Prostate gland (tissue), 2 donors: Measurements from ENCODE around the gene SLC4A11. TPM values are rescaled to one million over a fixed set of nuclear protein-coding genes. Genes with fewer than 3 reads are reported as not detected.

Experiments
- DNase-seq: peaks from one replicate; pipeline ENCODE4 v3.0.0-alpha.2; 2019; ENCODE audit warnings: low spot score
- H3K27ac ChIP-seq, 2 donors: fragments of 200-600 bp; sonication (generic); 2 replicates each; pipeline ENCODE4 v1.5.1; 2017 to 2019
- H3K27me3 ChIP-seq: fragments of 200-600 bp; sonication (generic); replicated peaks from 2 replicates; pipeline ENCODE4 v1.5.1; 2019; ENCODE audit not compliant: insufficient read depth
- H3K36me3 ChIP-seq, 2 donors: fragments of 200-600 bp; sonication (generic); 1 replicate in 1 of 2; 2 replicates in 1 of 2; pipeline versions ENCODE4 v1.5.1 to v1.8.1; 2017 to 2019
- H3K4me1 ChIP-seq: fragments of 200-600 bp; sonication (generic); replicated peaks from 2 replicates; pipeline ENCODE4 v1.5.1; 2019
- H3K4me3 ChIP-seq, 2 donors: fragments of 200-600 bp; sonication (generic); 2 replicates each; pipeline ENCODE4 v1.5.1; 2017 to 2019
- H3K9me3 ChIP-seq: fragments of 200-600 bp; sonication (generic); 2 replicates; pipeline ENCODE4 v1.5.1; 2017
- POLR2A ChIP-seq: fragments of 450-650 bp; IDR thresholded peaks from one replicate; pipeline ENCODE4 v1.6.1; 2016; ENCODE audit warnings: antibody characterized with exemption, mild to moderate bottlenecking
- POLR2AphosphoS5 ChIP-seq: sonication (generic); formaldehyde crosslinking; IDR thresholded peaks from one replicate; pipeline ENCODE4 v1.6.1; 2017; ENCODE audit warnings: antibody characterized with exemption
- WGBS: methylation state at CpG from one replicate; pipeline ENCODE4 v1.1.5; 2018; 5-methylcytosine and 5-hydroxymethylcytosine counted together
- intact Hi-C: fragments of 100-400 bp; cut with DNase I; formaldehyde crosslinking; loops from one replicate; pipeline ENCODE4 v1.14.2; 2022
- total RNA-seq, 2 donors: library from RNA; depleted of rRNA; stranded (reverse); fragments of >200 nt; gene quantifications; one replicate each; pipeline ENCODE4 v1.1.0, GENCODE V29; 2016
- TF ChIP-seq, protein P1 (sequence below), 4 experiments: fragments of 200-600 bp in 2 of 4; fragments of 450-650 bp in 2 of 4; sonication (generic) in 2 of 4; IDR thresholded peaks; 1 replicate in 3 of 4; 2 replicates in 1 of 4; pipeline ENCODE4 v1.5.1; 2016 to 2019; ENCODE audit warnings: antibody characterized with exemption in 4 of 4, mild to moderate bottlenecking in 2 of 4, moderate library complexity in 2 of 4

Gene SLC4A11
- total RNA-seq, 2 donors from 2014 or later, result 9.2 to 12.7 TPM

DNA sequence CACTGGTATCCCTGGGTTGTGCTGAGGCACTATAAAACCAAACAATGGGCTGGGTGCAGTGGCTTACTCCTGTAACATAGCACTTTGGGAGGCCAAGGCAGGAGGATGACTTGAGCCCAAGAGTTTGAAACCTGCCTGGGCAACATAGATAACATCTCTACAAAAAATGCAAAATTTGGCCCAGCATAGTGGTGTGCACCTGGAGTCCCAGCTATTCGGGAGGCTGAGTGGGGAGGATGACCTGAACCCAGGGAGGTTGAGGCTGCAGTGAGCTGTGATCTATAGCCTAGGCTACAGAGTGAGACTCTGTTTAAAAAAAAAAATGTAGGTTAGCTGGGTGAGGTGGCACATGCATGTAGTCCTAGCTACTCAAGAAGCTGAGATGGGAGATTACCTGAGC is 7.7 kb upstream of the SLC4A11 start:
- H3K27ac ChIP-seq, result no peak overlapping the region
- H3K4me1 ChIP-seq, result no peaks in the 10 kb centered on the region
- no peak for DNase-seq
- no peaks in the 10 kb centered on the region for H3K9me3 ChIP-seq
- TF ChIP-seq POLR2A (no peak), POLR2AphosphoS5 (no peak)
- TF ChIP-seq, protein P1, sequence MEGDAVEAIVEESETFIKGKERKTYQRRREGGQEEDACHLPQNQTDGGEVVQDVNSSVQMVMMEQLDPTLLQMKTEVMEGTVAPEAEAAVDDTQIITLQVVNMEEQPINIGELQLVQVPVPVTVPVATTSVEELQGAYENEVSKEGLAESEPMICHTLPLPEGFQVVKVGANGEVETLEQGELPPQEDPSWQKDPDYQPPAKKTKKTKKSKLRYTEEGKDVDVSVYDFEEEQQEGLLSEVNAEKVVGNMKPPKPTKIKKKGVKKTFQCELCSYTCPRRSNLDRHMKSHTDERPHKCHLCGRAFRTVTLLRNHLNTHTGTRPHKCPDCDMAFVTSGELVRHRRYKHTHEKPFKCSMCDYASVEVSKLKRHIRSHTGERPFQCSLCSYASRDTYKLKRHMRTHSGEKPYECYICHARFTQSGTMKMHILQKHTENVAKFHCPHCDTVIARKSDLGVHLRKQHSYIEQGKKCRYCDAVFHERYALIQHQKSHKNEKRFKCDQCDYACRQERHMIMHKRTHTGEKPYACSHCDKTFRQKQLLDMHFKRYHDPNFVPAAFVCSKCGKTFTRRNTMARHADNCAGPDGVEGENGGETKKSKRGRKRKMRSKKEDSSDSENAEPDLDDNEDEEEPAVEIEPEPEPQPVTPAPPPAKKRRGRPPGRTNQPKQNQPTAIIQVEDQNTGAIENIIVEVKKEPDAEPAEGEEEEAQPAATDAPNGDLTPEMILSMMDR (IDR thresholded peaks at IDR 0.05), result no peak
- no peaks in the 10 kb centered on the region for H3K27me3 ChIP-seq
- H3K36me3 ChIP-seq, result no peaks in the 10 kb centered on the region
- intact Hi-C loops, result no loop called here
- 89% methylated on average over 1 of the region's 1 CpG for WGBS
- no peak overlapping the region for H3K4me3 ChIP-seq

DNA sequence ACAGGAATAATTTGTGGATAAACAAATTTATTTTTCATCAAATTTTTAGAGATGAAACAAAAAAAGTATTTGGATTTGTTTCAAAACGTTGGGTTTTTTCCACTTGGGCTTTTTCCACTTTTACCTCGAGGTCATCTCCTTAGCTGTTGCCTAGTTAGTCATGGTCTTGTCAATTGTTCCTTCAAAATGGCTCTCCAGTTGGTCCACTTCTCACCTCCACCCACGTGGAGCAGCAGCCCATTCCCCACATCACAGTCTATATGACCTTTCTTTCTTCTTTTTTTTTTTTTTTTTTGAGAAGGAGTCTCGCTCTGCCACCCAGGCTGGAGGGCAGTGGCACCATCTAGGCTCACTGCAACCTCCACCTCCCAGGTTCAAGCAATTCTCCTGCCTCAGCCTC is 6.7 kb upstream of the SLC4A11 start:
- no peak for TF ChIP-seq POLR2AphosphoS5
- TF ChIP-seq, protein P1 (IDR thresholded peaks at IDR 0.05), result no peak
- no peak for TF ChIP-seq POLR2A
- Histone ChIP-seq H3K27me3 (no peaks in the 10 kb centered on the region), H3K4me1 (no peaks in the 10 kb centered on the region), H3K27ac (no peak overlapping the region), H3K4me3 (no peak overlapping the region), H3K9me3 (no peaks in the 10 kb centered on the region), H3K36me3 (no peaks in the 10 kb centered on the region)
- DNase-seq, result no peak
- intact Hi-C loops, result no loop called here
- 52% methylated on average over 4 of the region's 4 CpGs for whole genome bisulfite sequencing

DNA sequence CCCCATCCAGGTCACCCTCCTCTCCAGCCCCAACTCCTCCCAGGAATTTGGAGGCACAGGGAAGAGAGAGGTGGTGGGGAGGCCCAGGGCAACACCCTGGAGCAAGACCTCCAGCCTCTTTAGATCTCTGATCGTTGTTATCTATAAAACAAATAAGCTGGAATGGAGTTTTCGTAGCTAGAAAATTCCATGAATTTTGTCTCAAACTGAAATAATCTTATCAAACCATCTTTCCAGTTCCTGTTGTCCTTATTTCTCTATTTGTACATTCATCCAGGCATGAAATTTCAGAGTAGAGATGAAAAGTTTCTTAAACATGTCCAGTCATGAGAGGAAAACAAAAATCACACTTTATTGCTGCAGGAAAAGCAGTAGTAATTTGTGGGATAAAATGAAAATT is 6.2 kb upstream of the SLC4A11 start:
- TF ChIP-seq POLR2AphosphoS5, result no peak
- TF ChIP-seq, protein P1 (IDR thresholded peaks at IDR 0.05), result no peak
- TF ChIP-seq POLR2A, result no peak
- intact Hi-C loops, result no loop called here
- Histone ChIP-seq H3K9me3 (no peaks in the 10 kb centered on the region), H3K4me1 (no peaks in the 10 kb centered on the region), H3K4me3 (no peak overlapping the region), H3K27me3 (no peaks in the 10 kb centered on the region), H3K27ac (no peak overlapping the region), H3K36me3 (no peaks in the 10 kb centered on the region)
- WGBS, result 30% methylated on average over 2 of the region's 2 CpGs
- DNase-seq, result no peak

DNA sequence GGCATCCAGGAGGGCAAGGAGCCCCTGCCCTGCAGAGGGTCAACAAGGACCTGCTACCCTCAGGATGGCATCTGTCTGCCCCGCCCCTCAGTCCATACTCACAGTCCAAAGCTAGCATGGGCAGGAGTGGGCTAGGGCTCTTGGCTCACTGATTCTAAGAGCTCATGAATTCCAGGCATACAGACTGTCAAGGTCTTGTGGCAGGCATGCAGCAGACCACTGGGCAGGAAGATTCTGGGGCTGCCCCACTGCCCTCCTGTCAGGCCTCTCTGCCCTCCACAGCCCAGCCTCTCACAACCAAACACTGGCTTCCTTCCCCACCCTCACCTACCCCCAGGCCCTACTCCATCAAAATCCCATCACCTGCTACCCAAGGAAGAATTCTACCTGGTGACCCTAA is 5.6 kb upstream of the SLC4A11 start:
- TF ChIP-seq, protein P1 (IDR thresholded peaks at IDR 0.05), result no peak
- TF ChIP-seq POLR2A, result no peak
- no peak for TF ChIP-seq POLR2AphosphoS5
- 100% methylated on average over 1 of the region's 1 CpG for WGBS
- H3K27ac ChIP-seq, result no peak overlapping the region

DNA sequence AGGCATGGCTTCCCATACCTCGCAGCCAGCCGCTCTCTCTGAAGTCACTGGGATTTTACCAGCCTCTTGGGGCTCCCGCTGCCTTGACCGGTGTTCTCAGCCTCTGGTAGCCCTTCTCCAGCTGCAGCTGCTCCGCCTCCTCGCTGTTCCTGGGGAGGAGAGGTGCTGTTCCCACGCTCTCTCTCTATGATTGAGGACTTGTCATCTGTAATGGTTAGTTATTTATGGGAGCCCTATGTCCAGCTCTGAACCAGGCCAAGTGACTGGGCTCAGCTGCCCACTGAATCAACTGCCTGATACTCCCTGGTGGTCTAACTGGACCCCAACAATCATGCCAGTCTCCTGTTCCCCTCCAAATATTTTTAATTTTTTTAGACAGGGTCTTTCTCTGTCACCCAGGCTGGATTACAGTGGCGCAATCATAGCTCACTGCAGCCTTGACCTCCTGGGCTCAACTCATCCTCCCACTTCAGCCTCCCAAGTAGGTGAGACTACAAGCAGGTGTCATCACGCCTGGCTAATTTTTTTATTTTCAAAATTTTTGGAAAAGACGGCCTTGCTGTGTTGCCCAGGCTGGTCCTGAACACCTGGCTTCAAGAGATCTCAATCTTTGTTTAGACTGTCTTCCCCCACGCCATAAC is 4.8 kb upstream of the SLC4A11 start:
- TF ChIP-seq POLR2AphosphoS5, result no peak
- TF ChIP-seq, protein P1 (IDR thresholded peaks at IDR 0.05), result no peak
- no peak for TF ChIP-seq POLR2A
- no peak overlapping the region for H3K27ac ChIP-seq
- no peak for DNase-seq
- 76% methylated on average over 11 of the region's 11 CpGs for whole genome bisulfite sequencing
- no peak overlapping the region for H3K4me3 ChIP-seq
- H3K27me3 ChIP-seq, result no peaks in the 10 kb centered on the region
- intact Hi-C loops, result no loop called here
- H3K36me3 ChIP-seq, result no peaks in the 10 kb centered on the region
- H3K4me1 ChIP-seq, result peaks cover 5% of the 10 kb centered on the region
- H3K9me3 ChIP-seq, result no peaks in the 10 kb centered on the region

More for the DNA sequence above, 5.6 kb upstream of the SLC4A11 start:
- no peak for DNase-seq
- H3K4me3 ChIP-seq, result no peak overlapping the region
- no peaks in the 10 kb centered on the region for H3K27me3 ChIP-seq
- no peaks in the 10 kb centered on the region for H3K36me3 ChIP-seq
- no peaks in the 10 kb centered on the region for H3K9me3 ChIP-seq
- peaks cover under 1% of the 10 kb centered on the region for H3K4me1 ChIP-seq
- intact Hi-C loops, result no loop called here
